Measurements from ENCODE around the gene ZNF385D.

DNA sequence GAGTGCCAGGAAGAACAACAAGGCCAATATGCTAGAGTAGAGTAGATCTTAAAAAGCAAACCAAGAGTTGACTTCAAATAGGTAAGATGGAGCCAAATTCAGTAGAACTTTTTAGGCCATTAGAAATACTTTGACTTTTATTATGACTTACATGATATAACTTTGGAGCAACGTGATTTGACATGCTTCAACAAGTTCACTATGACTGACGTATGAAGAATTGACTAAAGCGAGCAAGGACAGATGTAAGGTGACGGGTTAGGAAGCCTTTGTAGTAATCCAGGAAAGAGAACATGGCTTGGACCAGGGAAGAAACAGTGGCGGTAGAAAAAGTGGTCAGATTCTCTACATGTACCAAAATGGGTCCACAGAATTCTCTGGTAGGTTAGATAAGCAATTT, 4.9 kb upstream of the ZNF385D start:
- TF ChIP-seq, protein P1, sequence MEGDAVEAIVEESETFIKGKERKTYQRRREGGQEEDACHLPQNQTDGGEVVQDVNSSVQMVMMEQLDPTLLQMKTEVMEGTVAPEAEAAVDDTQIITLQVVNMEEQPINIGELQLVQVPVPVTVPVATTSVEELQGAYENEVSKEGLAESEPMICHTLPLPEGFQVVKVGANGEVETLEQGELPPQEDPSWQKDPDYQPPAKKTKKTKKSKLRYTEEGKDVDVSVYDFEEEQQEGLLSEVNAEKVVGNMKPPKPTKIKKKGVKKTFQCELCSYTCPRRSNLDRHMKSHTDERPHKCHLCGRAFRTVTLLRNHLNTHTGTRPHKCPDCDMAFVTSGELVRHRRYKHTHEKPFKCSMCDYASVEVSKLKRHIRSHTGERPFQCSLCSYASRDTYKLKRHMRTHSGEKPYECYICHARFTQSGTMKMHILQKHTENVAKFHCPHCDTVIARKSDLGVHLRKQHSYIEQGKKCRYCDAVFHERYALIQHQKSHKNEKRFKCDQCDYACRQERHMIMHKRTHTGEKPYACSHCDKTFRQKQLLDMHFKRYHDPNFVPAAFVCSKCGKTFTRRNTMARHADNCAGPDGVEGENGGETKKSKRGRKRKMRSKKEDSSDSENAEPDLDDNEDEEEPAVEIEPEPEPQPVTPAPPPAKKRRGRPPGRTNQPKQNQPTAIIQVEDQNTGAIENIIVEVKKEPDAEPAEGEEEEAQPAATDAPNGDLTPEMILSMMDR (IDR thresholded peaks at IDR 0.05), result no peak
- no peak for TF ChIP-seq POLR2A (IDR thresholded peaks at IDR 0.05)

Measured in testis (tissue), 2 donors.